ENCODE measurements around the gene POU6F1. TPM values are rescaled to one million over a fixed set of nuclear protein-coding genes. Genes with fewer than 3 reads are reported as not detected.
"Not testable (repeated sequence)": the region's sequence is repeated elsewhere in the genome, so short reads cannot be mapped to it uniquely, and the experiment has no call there.

POU6F1 gene
- total RNA-seq, 1 donor from 2014 or later = 16.5 TPM

GRCh38 chr12:51224625-51225024 is 6.8 kb upstream of the POU6F1 start:
- Histone ChIP-seq H3K4me3 (no peak overlapping the region), H3K4me1 (no peaks in the 10 kb centered on the region), H3K36me3 (no peaks in the 10 kb centered on the region), H3K9me3 (no peaks in the 10 kb centered on the region), H3K27me3 (no peaks in the 10 kb centered on the region), H3K27ac (no peak overlapping the region)
- DNase-seq (ENCODE audit: extremely low spot score in 2 of 2) = no peak
- no peak for TF ChIP-seq POLR2A (IDR thresholded peaks at IDR 0.05)
- no peak for TF ChIP-seq CTCF (IDR thresholded peaks at IDR 0.05)
- TF ChIP-seq POLR2AphosphoS5 (IDR thresholded peaks at IDR 0.05; ENCODE audit: insufficient read depth in 1 of 2, low read depth in 1 of 2) = no peak
- intact Hi-C loops (cut with DNase I) = no loop called here

- Histone ChIP-seq H3K36me3 (no peaks in the 10 kb centered on the region), H3K4me3 (no peak overlapping the region), H3K27me3 (no peaks in the 10 kb centered on the region), H3K9me3 (no peaks in the 10 kb centered on the region), H3K4me1 (peaks cover 13% of the 10 kb centered on the region), H3K27ac (no peak overlapping the region)
- no peak for TF ChIP-seq CTCF (IDR thresholded peaks at IDR 0.05)
- TF ChIP-seq POLR2A (IDR thresholded peaks at IDR 0.05) = no peak
- no peak for TF ChIP-seq POLR2AphosphoS5 (IDR thresholded peaks at IDR 0.05; ENCODE audit: insufficient read depth in 1 of 2, low read depth in 1 of 2)
- no peak for DNase-seq (ENCODE audit: extremely low spot score in 2 of 2)
- intact Hi-C loops (cut with DNase I) = no loop called here
These were observed 4.6 kb upstream of the POU6F1 start for GRCh38 chr12:51222461-51222860.

- intact Hi-C loops (cut with DNase I) = not testable (repeated sequence)
These were observed 2.0 kb upstream of the POU6F1 start for GRCh38 chr12:51219857-51220256.

GRCh38 chr12:51219322-51219721 is 1.5 kb upstream of the POU6F1 start:
- no peaks in the 10 kb centered on the region for H3K27me3 ChIP-seq
- peaks cover 13% of the 10 kb centered on the region for H3K4me1 ChIP-seq
- peak overlapping the region; percentile 96 for H3K27ac ChIP-seq
- intact Hi-C loops (cut with DNase I) = no loop called here
- H3K9me3 ChIP-seq = no peaks in the 10 kb centered on the region
- TF ChIP-seq POLR2AphosphoS5 (IDR thresholded peaks at IDR 0.05; ENCODE audit: insufficient read depth in 1 of 2, low read depth in 1 of 2) = no peak
- TF ChIP-seq CTCF (IDR thresholded peaks at IDR 0.05) = no peak
- no peak for TF ChIP-seq POLR2A (IDR thresholded peaks at IDR 0.05)
- no peaks in the 10 kb centered on the region for H3K36me3 ChIP-seq
- no peak for DNase-seq (ENCODE audit: extremely low spot score in 2 of 2)
- H3K4me3 ChIP-seq = peak overlapping the region in 1 of 2 donors; percentile 89

More at GRCh38 chr12:51219857-51220256, 2.0 kb upstream of the POU6F1 start:
- H3K27ac ChIP-seq; H3K27me3 ChIP-seq; H3K4me3 ChIP-seq; H3K9me3 ChIP-seq; DNase-seq (ENCODE audit: extremely low spot score in 2 of 2); H3K36me3 ChIP-seq: not testable (repeated sequence)
- H3K4me1 ChIP-seq = peaks cover 13% of the 10 kb centered on the region

- intact Hi-C loops (cut with DNase I) = no loop called here
- Histone ChIP-seq H3K4me3 (peak overlapping the region; percentile 76 to 89), H3K27ac (peak overlapping the region; percentile 96), H3K4me1 (peaks cover 13% of the 10 kb centered on the region), H3K36me3 (no peaks in the 10 kb centered on the region), H3K27me3 (no peaks in the 10 kb centered on the region), H3K9me3 (no peaks in the 10 kb centered on the region)
- TF ChIP-seq POLR2A (IDR thresholded peaks at IDR 0.05) (no peak), CTCF (IDR thresholded peaks at IDR 0.05) (no peak), POLR2AphosphoS5 (IDR thresholded peaks at IDR 0.05; ENCODE audit: insufficient read depth in 1 of 2, low read depth in 1 of 2) (no peak)
- no peak for DNase-seq (ENCODE audit: extremely low spot score in 2 of 2)
These were observed 822 bp upstream of the POU6F1 start for GRCh38 chr12:51218607-51219161.
